HepG2 (cell line): Measurements from ENCODE around the gene WDR6. TPM values are rescaled to one million over a fixed set of nuclear protein-coding genes. Genes with fewer than 3 reads are reported as not detected.

ENCODE experiments used
- ATF7 ChIP-seq, 2 experiments: fragments of 450-650 bp in 1 of 2; sonication (generic) in 1 of 2; formaldehyde crosslinking in 1 of 2; IDR thresholded peaks; 2 replicates each; pipeline versions ENCODE4 v1.4.0 to v1.6.1; 2016 to 2020; ENCODE audit warnings: antibody characterized with exemption in 1 of 2, mild to moderate bottlenecking in 1 of 2, missing genetic modification reagents in 1 of 2
- BCL6 ChIP-seq: IDR thresholded peaks from 2 replicates; pipeline ENCODE4 v1.6.1; 2016; ENCODE audit warnings: missing genetic modification reagents, missing compliant biosample characterization
- CCDC6 ChIP-seq: sonication (generic); formaldehyde crosslinking; IDR thresholded peaks from 2 replicates; pipeline ENCODE4 v1.8.1; 2022; ENCODE audit warnings: mild to moderate bottlenecking, missing genetic modification reagents, moderate library complexity
- CTCF ChIP-seq: sonication (generic); formaldehyde crosslinking; IDR thresholded peaks from 2 replicates; pipeline ENCODE4 v1.5.0; 2020; ENCODE audit warnings: mild to moderate bottlenecking, missing genetic modification reagents, moderate library complexity
- ETV5 ChIP-seq: IDR thresholded peaks from 2 replicates; pipeline ENCODE4 v1.6.1; 2018; ENCODE audit warnings: missing biosample characterization, missing genetic modification reagents, inconsistent platforms, borderline replicate concordance
- FOXP1 ChIP-seq, 2 experiments: fragments of 450-650 bp in 1 of 2; IDR thresholded peaks; 2 replicates each; pipeline ENCODE4 v1.6.1; 2017 to 2018; ENCODE audit warnings: antibody characterized with exemption in 1 of 2
- HMGXB4 ChIP-seq, 2 experiments: sonication (generic) in 1 of 2; formaldehyde crosslinking in 1 of 2; IDR thresholded peaks; 2 replicates each; pipeline versions ENCODE4 v1.4.0 to v1.6.1; 2018 to 2020; ENCODE audit warnings: missing genetic modification reagents in 2 of 2, borderline replicate concordance in 1 of 2, low read depth in 1 of 2, mild to moderate bottlenecking in 1 of 2, missing biosample characterization in 1 of 2
- HNF4A ChIP-seq: sonication (generic); formaldehyde crosslinking; IDR thresholded peaks from 2 replicates; pipeline ENCODE4 v1.4.0; 2020; ENCODE audit warnings: missing genetic modification reagents
- HOMEZ ChIP-seq: IDR thresholded peaks from 2 replicates; pipeline ENCODE4 v1.6.1; 2016; ENCODE audit warnings: low read depth
- KLF11 ChIP-seq: IDR thresholded peaks from 2 replicates; pipeline ENCODE4 v1.6.1; 2016; ENCODE audit warnings: missing compliant biosample characterization
- NFKB2 ChIP-seq: sonication (generic); formaldehyde crosslinking; IDR thresholded peaks from 2 replicates; pipeline ENCODE4 v1.4.0; 2020; ENCODE audit warnings: missing genetic modification reagents, borderline replicate concordance
- NONO ChIP-seq, 2 experiments: fragments of 450-650 bp in 1 of 2; sonication (generic) in 1 of 2; formaldehyde crosslinking in 1 of 2; IDR thresholded peaks in 1 of 2; conservative IDR thresholded peaks in 1 of 2; 2 replicates each; pipeline versions ENCODE4 v1.6.1 to v1.8.0; 2017 to 2022; ENCODE audit warnings: mild to moderate bottlenecking in 1 of 2, missing genetic modification reagents in 1 of 2, moderate library complexity in 1 of 2
- POLR2A ChIP-seq, 2 experiments: IDR thresholded peaks; 2 replicates each; pipeline ENCODE4 v1.6.1; 2011; ENCODE audit warnings: low read depth in 2 of 2, low read length in 2 of 2, mild to moderate bottlenecking in 1 of 2, moderate library complexity in 1 of 2; ENCODE audit not compliant: insufficient read depth in 1 of 2
- SMC3 ChIP-seq: IDR thresholded peaks from 2 replicates; pipeline ENCODE4 v1.6.1; 2011; ENCODE audit warnings: low read length, improper control_type of control experiment
- TGIF2 ChIP-seq: IDR thresholded peaks from 2 replicates; pipeline ENCODE4 v1.6.1; 2016; ENCODE audit warnings: control low read depth, missing compliant biosample characterization
- XRCC5 ChIP-seq: fragments of 200-400 bp; formaldehyde crosslinking; optimal IDR thresholded peaks from 2 replicates; pipeline ENCODE3; 2017; ENCODE audit warnings: mild to moderate bottlenecking, low read length
- ZFX ChIP-seq: sonication (generic); formaldehyde crosslinking; IDR thresholded peaks from 2 replicates; pipeline ENCODE4 v1.4.0; 2020; ENCODE audit warnings: mild to moderate bottlenecking, low read depth, missing genetic modification reagents, moderate library complexity
- ZNF687 ChIP-seq: sonication (generic); formaldehyde crosslinking; IDR thresholded peaks from 2 replicates; pipeline ENCODE4 v1.5.1; 2020; ENCODE audit warnings: mild to moderate bottlenecking, missing genetic modification reagents, moderate library complexity
- polyA plus RNA-seq, 8 experiments: library from polyadenylated mRNA; depleted of rRNA in 3 of 8; stranded (reverse) in 7 of 8; unstranded in 1 of 8; fragments of >200 nt; fragmentation: Illumina TruSeq in 4 of 8; extraction: Trizol in 4 of 8; gene quantifications; 2 replicates each; pipeline versions ENCODE4 v1.2.1 to v1.2.3, GENCODE V29; 2011 to 2016; ENCODE audit warnings: low read depth in 4 of 8, missing spikeins in 1 of 8, mixed read lengths in 1 of 8; ENCODE audit not compliant: insufficient read depth in 1 of 8
- total RNA-seq, 5 experiments: library from RNA; depleted of rRNA; stranded (reverse); fragments of >200 nt; fragmentation: Illumina TruSeq; extraction: Trizol; gene quantifications; 2 replicates each; pipeline ENCODE4 v1.2.3, GENCODE V29; 2016; ENCODE audit warnings: low read depth in 1 of 5

Gene WDR6
- total and polyA plus RNA-seq, 2 of the 13 experiments (the other 11 are each of a cell fraction or from before 2014, with no cell fraction given) = 73.4 to 139 TPM

- TF ChIP-seq CTCF (CRISPR knock-in tag) = peak; percentile 67
- peak in 1 of 2 experiments; percentile 38; a peak in 1 of 4 replicates for TF ChIP-seq POLR2A (IDR thresholded peaks at IDR 0.05; ENCODE audit: insufficient read depth in 1 of 2, low read depth in 2 of 2, low read length in 2 of 2)
- TF ChIP-seq ATF7 (IDR thresholded peaks at IDR 0.05) = no peak
- 0 out of 2 replicates have a peak, but pooled peaks have one; percentile 29 for TF ChIP-seq ATF7 (CRISPR knock-in tag; IDR thresholded peaks at IDR 0.05)
- no peak for TF ChIP-seq ETV5 (CRISPR knock-in tag)
- TF ChIP-seq NFKB2 = peak; percentile 31; the same call in 1 of the 2 replicates
- TF ChIP-seq HNF4A (CRISPR knock-in tag) = no peak
- TF ChIP-seq HOMEZ (CRISPR knock-in tag) = no peak
- peak; percentile 50; the same call in 1 of the 2 replicates for TF ChIP-seq ZFX (CRISPR knock-in tag)
- TF ChIP-seq NONO (IDR thresholded peaks at IDR 0.05) = no peak
- 0 out of 2 replicates have a peak, but pooled peaks have one; percentile 28 for TF ChIP-seq NONO (CRISPR knock-in tag; conservative IDR thresholded peaks at IDR 0.05)
- TF ChIP-seq CCDC6 (CRISPR knock-in tag) = no peak
- peak; percentile 48; the same call in 1 of the 2 replicates for TF ChIP-seq SMC3
- TF ChIP-seq TGIF2 (CRISPR knock-in tag) = 0 out of 2 replicates have a peak, but pooled peaks have one; percentile 32
- peak in 1 of 2 experiments; percentile 30; a peak in 1 of 4 replicates for TF ChIP-seq HMGXB4 (CRISPR knock-in tag; IDR thresholded peaks at IDR 0.05; ENCODE audit: borderline replicate concordance in 1 of 2, low read depth in 1 of 2)
- no peak for TF ChIP-seq KLF11 (CRISPR knock-in tag)
- no peak for TF ChIP-seq FOXP1 (IDR thresholded peaks at IDR 0.05)
- TF ChIP-seq FOXP1 (CRISPR knock-in tag; IDR thresholded peaks at IDR 0.05) = no peak
- TF ChIP-seq XRCC5 = peak; percentile 71
- no peak for TF ChIP-seq BCL6 (CRISPR knock-in tag)
- TF ChIP-seq ZNF687 (CRISPR knock-in tag) = peak; percentile 39; the same call in 1 of the 2 replicates
Measured at GRCh38 chr3:49013738-49014660, 6.8 kb downstream of the WDR6 start (continued).
